SU-DHL-6 (cell line): ENCODE results near the gene STAG3.
"Not testable (repeated sequence)": the region's sequence is repeated elsewhere in the genome, so short reads cannot be mapped to it uniquely, and the experiment has no call there.

Experiments used
- H2AFZ ChIP-seq: fragments of 200-600 bp; sonication (generic); 2 replicates; pipeline ENCODE4 v1.6.1; 2014; ENCODE audit warnings: low read depth, mild to moderate bottlenecking, moderate library complexity, mixed read lengths, antibody characterized with exemption, low read length; ENCODE audit not compliant: severe bottlenecking
- H3F3A ChIP-seq: fragments of 200-600 bp; shearing (Covaris generic); 2 replicates; pipeline ENCODE4 v1.6.0; 2016; ENCODE audit warnings: antibody characterized with exemption, mild to moderate bottlenecking; ENCODE audit not compliant: insufficient read depth
- H3K27ac ChIP-seq: fragments of 200-600 bp; sonication (generic); 2 replicates; pipeline ENCODE4 v1.5.1; 2016; ENCODE audit warnings: low read depth, mild to moderate bottlenecking, low read length, moderate library complexity, mixed read lengths
- H3K27me3 ChIP-seq: fragments of 200-600 bp; sonication (generic), shearing (Covaris generic); 2 replicates; pipeline ENCODE4 v1.6.0; 2014; ENCODE audit warnings: mild to moderate bottlenecking, low read length
- H3K36me3 ChIP-seq: fragments of 200-600 bp; sonication (generic); 2 replicates; pipeline ENCODE4 v1.6.1; 2014; ENCODE audit warnings: mild to moderate bottlenecking, low read length, mixed read lengths
- H3K4me2 ChIP-seq: fragments of 300-600, 200-600 bp; shearing (Covaris generic), sonication (generic); 2 replicates; pipeline ENCODE4 v1.6.0; 2014; ENCODE audit warnings: low read length, low read depth, mild to moderate bottlenecking; ENCODE audit not compliant: poor library complexity, severe bottlenecking
- H3K4me3 ChIP-seq: fragments of 200-600 bp; sonication (generic); 2 replicates; pipeline ENCODE4 v1.5.1; 2014; ENCODE audit warnings: antibody characterized with exemption, low read length, mild to moderate bottlenecking, mixed read lengths; ENCODE audit not compliant: insufficient read depth, poor library complexity, severe bottlenecking
- H3K79me2 ChIP-seq: fragments of 200-600 bp; sonication (generic); 2 replicates; pipeline ENCODE4 v1.6.1; 2014; ENCODE audit warnings: mild to moderate bottlenecking, low read length, moderate library complexity; ENCODE audit not compliant: insufficient read depth
- H3K9ac ChIP-seq: fragments of 200-600 bp; sonication (generic); 2 replicates; pipeline ENCODE4 v1.7.0; 2014; ENCODE audit warnings: mild to moderate bottlenecking, low read length
- H3K9me2 ChIP-seq: fragments of 200-600 bp; sonication (generic); replicated peaks from 2 replicates; pipeline ENCODE4 v1.6.1; 2014; ENCODE audit warnings: low read length; ENCODE audit not compliant: insufficient read depth
- H3K9me3 ChIP-seq: fragments of 200-600 bp; sonication (generic); 2 replicates; pipeline ENCODE4 v1.6.1; 2014; ENCODE audit warnings: low read length, mixed read lengths; ENCODE audit not compliant: insufficient read depth
- H4K20me1 ChIP-seq: fragments of 200-600 bp; sonication (generic); 2 replicates; pipeline ENCODE4 v1.6.1; 2014; ENCODE audit warnings: low read depth, mild to moderate bottlenecking, antibody characterized with exemption, low read length, moderate library complexity, mixed read lengths
- EZH2phosphoT487 ChIP-seq: fragments of 200-600 bp; sonication (generic), shearing (Covaris generic); conservative IDR thresholded peaks from 2 replicates; pipeline ENCODE4 v1.6.1; 2018; ENCODE audit warnings: mild to moderate bottlenecking, antibody characterized with exemption, low read length, moderate library complexity, mixed read lengths
- TF ChIP-seq, protein P1 (sequence below): fragments of 200-600 bp; sonication (generic); IDR thresholded peaks from one replicate; pipeline ENCODE4 v1.5.1; 2017; ENCODE audit warnings: antibody characterized with exemption, mild to moderate bottlenecking, low read length, moderate library complexity; ENCODE audit not compliant: insufficient read depth, poor library complexity, severe bottlenecking

STAG3 gene, protein sequence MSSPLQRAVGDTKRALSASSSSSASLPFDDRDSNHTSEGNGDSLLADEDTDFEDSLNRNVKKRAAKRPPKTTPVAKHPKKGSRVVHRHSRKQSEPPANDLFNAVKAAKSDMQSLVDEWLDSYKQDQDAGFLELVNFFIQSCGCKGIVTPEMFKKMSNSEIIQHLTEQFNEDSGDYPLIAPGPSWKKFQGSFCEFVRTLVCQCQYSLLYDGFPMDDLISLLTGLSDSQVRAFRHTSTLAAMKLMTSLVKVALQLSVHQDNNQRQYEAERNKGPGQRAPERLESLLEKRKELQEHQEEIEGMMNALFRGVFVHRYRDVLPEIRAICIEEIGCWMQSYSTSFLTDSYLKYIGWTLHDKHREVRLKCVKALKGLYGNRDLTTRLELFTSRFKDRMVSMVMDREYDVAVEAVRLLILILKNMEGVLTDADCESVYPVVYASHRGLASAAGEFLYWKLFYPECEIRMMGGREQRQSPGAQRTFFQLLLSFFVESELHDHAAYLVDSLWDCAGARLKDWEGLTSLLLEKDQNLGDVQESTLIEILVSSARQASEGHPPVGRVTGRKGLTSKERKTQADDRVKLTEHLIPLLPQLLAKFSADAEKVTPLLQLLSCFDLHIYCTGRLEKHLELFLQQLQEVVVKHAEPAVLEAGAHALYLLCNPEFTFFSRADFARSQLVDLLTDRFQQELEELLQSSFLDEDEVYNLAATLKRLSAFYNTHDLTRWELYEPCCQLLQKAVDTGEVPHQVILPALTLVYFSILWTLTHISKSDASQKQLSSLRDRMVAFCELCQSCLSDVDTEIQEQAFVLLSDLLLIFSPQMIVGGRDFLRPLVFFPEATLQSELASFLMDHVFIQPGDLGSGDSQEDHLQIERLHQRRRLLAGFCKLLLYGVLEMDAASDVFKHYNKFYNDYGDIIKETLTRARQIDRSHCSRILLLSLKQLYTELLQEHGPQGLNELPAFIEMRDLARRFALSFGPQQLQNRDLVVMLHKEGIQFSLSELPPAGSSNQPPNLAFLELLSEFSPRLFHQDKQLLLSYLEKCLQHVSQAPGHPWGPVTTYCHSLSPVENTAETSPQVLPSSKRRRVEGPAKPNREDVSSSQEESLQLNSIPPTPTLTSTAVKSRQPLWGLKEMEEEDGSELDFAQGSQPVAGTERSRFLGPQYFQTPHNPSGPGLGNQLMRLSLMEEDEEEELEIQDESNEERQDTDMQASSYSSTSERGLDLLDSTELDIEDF

DNA sequence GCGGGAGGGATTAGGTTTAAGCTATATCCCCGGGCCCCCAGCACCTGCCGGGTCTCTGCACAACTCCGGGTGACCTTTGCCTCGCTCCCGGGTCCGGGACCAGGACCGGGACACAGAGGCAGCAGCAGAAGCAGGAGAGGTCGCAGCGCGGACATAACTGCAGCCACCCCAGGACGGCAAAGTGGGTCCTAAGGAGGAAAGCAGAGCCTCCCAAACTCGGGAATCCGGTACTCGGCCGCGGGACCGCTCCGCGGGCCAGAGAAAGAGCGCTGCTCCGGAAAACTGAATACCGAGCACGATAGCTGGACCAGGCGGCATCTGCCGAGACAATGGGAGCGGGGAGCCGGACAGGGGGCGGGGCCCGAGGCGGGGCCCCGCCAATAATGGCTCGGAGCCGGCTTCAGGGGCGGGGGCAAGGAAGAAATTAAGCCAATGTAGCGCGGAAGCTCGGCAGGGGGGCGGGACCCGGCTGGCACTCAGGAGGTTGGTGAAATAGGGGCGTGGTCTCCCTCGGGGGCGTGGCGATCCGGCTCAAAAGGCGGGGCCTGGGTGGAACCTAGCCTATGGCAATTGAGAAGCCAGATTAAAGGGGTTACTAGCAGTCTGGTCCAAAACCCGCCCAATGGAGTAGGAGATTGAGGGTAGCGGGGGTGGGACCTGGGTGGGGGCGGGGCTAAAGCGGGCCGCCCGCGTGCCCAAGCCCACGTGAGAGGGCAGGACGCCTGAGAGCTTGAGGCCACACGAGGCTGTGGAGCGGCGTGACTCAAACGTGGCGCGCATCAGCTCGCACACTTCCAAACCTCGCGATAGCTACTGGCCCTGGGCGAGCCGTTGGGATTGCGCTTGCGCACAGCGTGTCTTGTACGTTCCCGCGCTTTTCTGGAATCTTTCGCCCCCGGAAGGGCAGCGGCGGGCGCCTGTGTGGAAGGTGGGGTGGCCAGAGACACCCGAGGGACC lies at the start of gene STAG3, which contains the start of gene GPC2:
STAG3 (plus strand) TSS at position 874 of the 957 bp plus-strand sequence. CDS start 2,639 bp downstream, outside the sequence.
GPC2 (minus strand) TSS at position 337 of the 957 bp plus-strand sequence; CDS start at position 155, 182 bp downstream.
- H3K79me2 ChIP-seq: peaks cover 3% of the 10 kb centered on the region; the same call in 1 of the 2 replicates
- peak within 1 kb of the TSS; percentile 87 for H3K9ac ChIP-seq
- peaks cover 30% of the 10 kb centered on the region for H3F3A ChIP-seq

DNA sequence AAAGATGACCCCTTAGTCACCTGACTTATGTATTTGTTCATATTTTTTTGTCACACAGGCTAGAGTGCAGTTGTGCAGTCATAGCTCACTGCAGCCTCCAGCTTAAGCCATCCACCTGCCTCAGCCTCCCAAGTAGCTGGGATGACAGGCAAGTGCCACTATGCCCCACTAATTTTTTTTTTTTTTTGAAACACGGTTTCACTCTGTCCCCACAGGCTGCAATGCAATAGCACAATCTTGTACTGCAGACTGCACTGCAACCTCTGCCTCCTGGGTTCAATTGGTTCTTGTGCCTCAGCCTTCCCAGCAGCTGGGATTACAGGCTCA lies 49.1 kb upstream of the STAG3 start:
- H3K4me3 ChIP-seq: no peak overlapping the region
- H3K79me2 ChIP-seq: peaks cover 14% of the 10 kb centered on the region
- no peaks in the 10 kb centered on the region for H3K9me2 ChIP-seq
- H3F3A ChIP-seq: peaks cover 31% of the 10 kb centered on the region
- H3K9me3 ChIP-seq: no peaks in the 10 kb centered on the region
- H3K27ac ChIP-seq: no peak overlapping the region
- no peak overlapping the region for H3K4me2 ChIP-seq
- H3K27me3 ChIP-seq: no peaks in the 10 kb centered on the region
- H2AFZ ChIP-seq: no peak overlapping the region
- H3K36me3 ChIP-seq: no peaks in the 10 kb centered on the region
- H4K20me1 ChIP-seq: no peaks in the 10 kb centered on the region
- no peak overlapping the region for H3K9ac ChIP-seq
- TF ChIP-seq, protein P1, sequence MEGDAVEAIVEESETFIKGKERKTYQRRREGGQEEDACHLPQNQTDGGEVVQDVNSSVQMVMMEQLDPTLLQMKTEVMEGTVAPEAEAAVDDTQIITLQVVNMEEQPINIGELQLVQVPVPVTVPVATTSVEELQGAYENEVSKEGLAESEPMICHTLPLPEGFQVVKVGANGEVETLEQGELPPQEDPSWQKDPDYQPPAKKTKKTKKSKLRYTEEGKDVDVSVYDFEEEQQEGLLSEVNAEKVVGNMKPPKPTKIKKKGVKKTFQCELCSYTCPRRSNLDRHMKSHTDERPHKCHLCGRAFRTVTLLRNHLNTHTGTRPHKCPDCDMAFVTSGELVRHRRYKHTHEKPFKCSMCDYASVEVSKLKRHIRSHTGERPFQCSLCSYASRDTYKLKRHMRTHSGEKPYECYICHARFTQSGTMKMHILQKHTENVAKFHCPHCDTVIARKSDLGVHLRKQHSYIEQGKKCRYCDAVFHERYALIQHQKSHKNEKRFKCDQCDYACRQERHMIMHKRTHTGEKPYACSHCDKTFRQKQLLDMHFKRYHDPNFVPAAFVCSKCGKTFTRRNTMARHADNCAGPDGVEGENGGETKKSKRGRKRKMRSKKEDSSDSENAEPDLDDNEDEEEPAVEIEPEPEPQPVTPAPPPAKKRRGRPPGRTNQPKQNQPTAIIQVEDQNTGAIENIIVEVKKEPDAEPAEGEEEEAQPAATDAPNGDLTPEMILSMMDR: no peak
- no peak for TF ChIP-seq EZH2phosphoT487

More for the DNA sequence above, at the start of gene STAG3, which contains the start of gene GPC2:
- Histone ChIP-seq H3K9me2 (no peaks in the 10 kb centered on the region), H3K27ac (peak within 1 kb of the TSS; percentile 39), H3K4me3 (peak within 1 kb of the TSS; percentile 95), H3K27me3 (no peaks in the 10 kb centered on the region), H2AFZ (peak within 1 kb of the TSS; percentile 81), H3K36me3 (no peaks in the 10 kb centered on the region), H3K9me3 (no peaks in the 10 kb centered on the region), H3K4me2 (peak within 1 kb of the TSS; percentile 91), H4K20me1 (peaks cover 4% of the 10 kb centered on the region; the same call in 1 of the 2 replicates)
- TF ChIP-seq EZH2phosphoT487: no peak
- TF ChIP-seq, protein P1: no peak

DNA sequence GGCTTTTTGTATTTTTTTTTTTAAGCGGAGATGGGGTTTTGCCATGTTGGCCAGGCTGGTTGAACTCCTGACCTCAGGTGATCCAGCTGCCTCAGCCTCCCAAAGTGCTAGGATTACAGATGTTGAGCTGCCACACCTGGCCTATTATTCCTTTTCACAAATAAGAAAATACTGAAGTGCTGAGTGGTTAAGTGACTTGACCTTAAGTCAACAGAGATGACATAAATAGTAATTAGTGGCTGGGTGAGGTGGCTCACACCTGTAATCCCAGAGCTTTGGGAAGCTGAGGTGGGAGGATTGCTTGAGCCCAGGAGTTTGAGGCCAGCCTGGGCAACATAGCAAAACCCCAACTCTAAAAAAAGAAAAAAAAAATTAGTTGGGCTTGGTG lies 47.5 kb upstream of the STAG3 start:
- not testable (repeated sequence) for H2AFZ ChIP-seq, H3K27ac ChIP-seq, H3K9me2 ChIP-seq, H4K20me1 ChIP-seq, H3K4me2 ChIP-seq, H3K27me3 ChIP-seq, H3K36me3 ChIP-seq, H3K4me3 ChIP-seq, H3K9ac ChIP-seq, H3K9me3 ChIP-seq
- Histone ChIP-seq H3F3A (peaks cover 23% of the 10 kb centered on the region), H3K79me2 (peaks cover 11% of the 10 kb centered on the region)
